Hematopoietic multipotent progenitor cell (in vitro differentiated cells): ENCODE results near the gene CDPF1. TPM values are rescaled to one million over a fixed set of nuclear protein-coding genes. Genes with fewer than 3 reads are reported as not detected.
"Not testable (repeated sequence)": the region's sequence is repeated elsewhere in the genome, so short reads cannot be mapped to it uniquely, and the experiment has no call there.

Experiments
- DNase-seq, 3 donors: peaks; one replicate each; pipeline ENCODE4 v3.0.0-alpha.2; 2011 to 2015; ENCODE audit warnings: low read depth in 2 of 3, low spot score in 2 of 3
- total RNA-seq: library from RNA; depleted of rRNA; stranded (reverse); fragments of >200 nt; gene quantifications from one replicate; pipeline ENCODE4 v1.2.3, GENCODE V29; 2012

Gene CDPF1
- total RNA-seq, 1 donor = 18.9 TPM

GRCh38 chr22:46286006-46286405 lies 35.9 kb upstream of the CDPF1 start:
- no peak for DNase-seq

- no peak for DNase-seq
These were observed 32.0 kb upstream of the CDPF1 start for GRCh38 chr22:46281866-46282678.

DNA sequence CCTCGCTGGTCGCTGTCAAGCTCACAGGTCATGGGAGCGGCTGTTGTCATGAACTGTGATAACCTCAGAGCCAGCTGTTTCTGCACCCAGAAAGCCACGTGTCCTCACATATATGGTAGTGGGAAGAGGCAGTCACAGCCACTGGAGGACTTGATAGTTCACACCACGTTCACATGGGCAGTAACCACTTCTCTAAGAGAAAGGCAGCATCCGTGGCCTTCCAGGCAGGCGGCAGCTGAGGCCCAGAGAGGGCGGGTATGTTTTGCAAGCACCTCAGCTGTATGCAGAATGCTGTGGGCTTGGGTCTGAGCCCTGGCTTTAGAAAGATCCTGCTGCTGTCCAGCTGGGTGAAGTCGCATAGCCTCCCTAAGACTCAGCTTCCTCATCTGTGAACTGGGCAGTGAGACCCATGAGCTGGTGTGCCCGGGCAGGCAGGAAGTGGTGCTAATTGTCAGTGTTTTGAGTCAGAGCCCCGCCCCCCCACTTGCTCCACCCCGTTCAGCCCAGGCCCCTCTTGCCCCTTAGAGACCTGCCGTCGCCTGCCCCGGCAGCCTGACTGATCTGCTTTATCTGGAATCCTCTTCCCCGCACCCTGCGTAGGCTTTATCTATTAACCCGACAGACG lies 31.0 kb upstream of the CDPF1 start:
- no peak for DNase-seq

DNA sequence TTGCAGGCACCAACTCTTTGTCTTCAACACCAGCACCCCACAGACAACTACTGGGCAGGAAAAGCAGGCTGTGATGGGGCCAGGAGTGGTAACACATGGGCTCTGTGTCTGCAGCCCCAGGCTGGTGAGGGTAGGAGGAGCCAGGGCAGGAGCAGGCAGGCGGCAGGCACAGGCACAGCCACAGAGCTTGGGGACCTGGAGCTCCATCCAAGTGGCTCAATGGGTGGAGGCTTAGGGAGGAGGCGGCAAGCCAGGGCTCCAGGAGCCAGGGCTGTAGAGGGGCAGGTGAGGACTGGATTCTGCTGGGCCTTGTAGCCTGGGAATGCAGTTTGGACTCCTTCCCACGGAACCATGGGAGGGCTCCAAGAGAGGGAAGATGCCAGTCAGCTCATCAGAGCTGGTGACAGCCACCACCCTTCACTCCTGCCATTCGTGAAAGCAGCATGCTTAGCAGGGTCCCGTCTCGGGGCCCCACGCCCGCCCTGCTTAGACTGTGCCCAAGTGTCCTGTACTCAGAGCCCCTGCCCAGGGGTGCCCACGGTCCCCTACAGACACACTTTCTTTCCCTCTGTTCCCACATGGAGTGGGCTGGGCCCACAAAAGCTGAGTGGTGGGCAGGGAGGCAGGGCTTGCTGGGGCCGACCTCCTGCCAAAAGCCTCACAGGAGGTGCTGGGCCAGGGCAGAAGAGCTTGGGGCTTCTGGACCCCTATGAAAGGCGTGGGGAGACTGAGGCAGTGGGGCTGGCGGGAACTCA lies 30.1 kb upstream of the CDPF1 start:
- DNase-seq = no peak

DNA sequence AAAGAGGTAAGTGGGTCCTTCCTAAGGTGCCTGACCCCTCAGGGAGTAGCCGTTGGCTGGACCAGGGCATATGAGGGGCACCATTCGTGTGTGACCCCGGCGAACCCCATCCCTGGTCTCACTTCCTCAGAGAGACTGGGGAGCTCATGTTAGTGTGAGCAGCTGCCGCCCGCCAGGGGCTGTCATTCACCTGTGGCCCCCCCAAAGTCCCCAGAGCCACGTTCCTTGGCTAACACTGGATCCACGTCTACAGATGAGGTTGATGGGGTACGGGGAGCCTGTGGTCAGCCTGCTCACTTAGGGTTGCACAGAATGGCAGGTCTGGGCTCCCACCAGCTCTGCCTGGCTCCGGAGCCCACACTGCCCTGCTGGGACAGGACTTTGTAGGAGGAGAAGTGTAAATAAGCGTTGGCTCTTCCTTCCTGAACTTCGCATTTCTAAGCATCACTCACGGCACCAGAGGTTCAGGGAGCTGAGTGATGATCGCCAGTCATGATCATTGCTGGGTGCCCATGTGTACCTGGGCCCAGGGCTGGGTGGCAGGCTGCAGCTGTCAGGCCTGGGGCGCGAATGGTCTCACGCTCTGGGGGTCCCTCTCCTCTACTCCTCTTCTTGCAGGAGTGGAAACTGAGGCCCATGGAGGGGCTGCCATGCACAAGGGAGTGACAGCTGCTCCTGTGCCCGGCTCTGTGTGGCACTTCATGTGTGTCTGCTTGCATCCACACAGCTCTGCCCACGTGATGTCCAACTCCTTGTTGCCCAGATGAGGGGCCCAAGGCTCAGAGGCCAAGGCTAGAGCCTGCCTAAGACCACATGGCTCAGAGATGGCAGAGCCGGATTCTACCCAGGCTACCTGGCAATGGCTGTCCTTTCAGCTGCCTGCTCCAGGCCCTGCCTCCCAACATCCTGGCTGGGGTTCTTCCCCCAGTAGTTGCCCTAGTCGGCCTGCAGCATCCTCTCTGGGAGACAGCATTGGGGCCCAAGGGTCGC lies 28.9 kb upstream of the CDPF1 start:
- DNase-seq = no peak

- no peak for DNase-seq
These were observed 26.5 kb upstream of the CDPF1 start for GRCh38 chr22:46276563-46276962.

- no peak for DNase-seq
These were observed 25.5 kb upstream of the CDPF1 start for GRCh38 chr22:46275455-46276122.

DNA sequence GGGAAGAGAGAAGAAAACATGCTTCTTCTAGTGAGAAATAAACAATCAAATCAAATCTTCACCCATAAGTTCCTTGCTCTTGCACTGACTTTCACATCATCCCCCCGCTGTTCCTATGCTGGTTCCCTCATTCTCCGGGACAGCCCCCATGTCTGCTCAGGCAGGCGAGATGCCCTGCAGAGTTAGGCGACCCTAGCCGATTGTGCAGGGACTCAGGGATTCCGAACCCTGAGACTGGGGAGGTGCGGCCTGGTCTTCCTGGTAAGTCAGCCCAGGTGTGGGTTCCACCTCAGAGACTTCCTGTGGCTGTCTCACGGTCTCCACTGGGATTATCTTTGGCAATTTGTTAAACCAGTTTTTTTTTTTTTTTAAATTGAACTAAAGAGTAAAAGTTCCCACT lies 24.3 kb upstream of the CDPF1 start:
- no peak for DNase-seq

DNA sequence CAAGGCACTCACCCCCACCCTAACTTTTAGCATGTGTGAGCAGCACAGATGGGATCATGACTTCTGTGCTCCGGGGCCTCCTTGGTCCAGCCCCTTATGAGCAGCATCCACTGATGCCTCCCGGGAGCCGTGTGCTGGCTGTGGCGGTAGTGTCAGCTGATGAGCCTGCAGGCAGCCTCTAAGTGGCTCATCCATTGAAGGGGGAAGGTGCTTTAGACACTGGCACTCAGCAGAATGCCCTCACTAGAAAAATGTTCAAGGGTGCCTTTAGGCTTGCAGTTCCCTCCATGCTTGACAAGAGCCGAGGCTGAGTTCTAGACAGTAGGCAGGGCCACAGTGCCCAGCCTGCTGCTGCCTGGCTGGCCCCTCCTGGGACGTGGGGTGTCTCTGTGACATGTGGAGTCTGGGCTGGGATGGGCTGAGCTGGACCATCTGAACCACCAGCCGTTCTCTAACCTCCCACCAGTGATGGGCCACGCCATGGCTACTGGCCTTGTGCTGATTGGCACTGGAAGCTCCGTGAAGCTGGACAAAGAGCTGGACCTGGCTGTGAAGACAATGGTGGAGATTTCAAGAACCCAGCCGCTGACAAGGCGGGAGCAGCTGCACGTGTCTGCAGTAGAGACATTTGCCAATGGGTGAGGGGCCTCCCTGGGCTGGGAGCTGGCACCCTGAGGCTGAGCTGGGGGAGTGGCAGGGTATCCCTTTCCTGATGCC lies 23.5 kb upstream of the CDPF1 start:
- DNase-seq = no peak

GRCh38 chr22:46272762-46273431 lies 22.8 kb upstream of the CDPF1 start:
- DNase-seq = no peak

- no peak for DNase-seq
These were observed 22.1 kb upstream of the CDPF1 start for GRCh38 chr22:46272196-46272595.

DNA sequence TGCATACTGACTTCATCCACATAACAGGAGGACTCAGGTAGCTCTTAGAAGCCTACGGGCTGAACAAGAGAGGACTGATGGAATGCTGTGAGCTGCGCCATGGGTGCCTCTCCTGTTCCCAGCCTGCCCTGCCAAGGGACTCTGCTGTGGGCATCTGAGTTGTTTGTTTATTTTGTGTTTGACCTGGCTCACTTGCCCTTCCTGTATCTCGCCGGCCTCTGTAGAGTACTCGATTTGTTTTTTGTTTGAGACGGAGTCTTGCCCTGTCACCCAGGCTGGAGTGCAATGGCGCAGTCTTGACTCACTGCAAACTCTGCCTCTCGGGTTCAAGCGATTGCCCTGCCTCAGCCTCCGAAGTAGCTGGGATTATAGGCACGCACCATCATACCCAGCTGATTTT lies 19.5 kb upstream of the CDPF1 start:
- no peak for DNase-seq

GRCh38 chr22:46267431-46268279 lies 17.6 kb upstream of the CDPF1 start, which contains the start of gene TTC38:
TTC38 (plus strand) TSS chr22:46268008; CDS start chr22:46268040, 32 bp downstream.
- DNase-seq = peak; percentile 19 to 50 (median 45)

GRCh38 chr22:46265627-46266026 lies 15.5 kb upstream of the CDPF1 start:
- DNase-seq = not testable (repeated sequence)

DNA sequence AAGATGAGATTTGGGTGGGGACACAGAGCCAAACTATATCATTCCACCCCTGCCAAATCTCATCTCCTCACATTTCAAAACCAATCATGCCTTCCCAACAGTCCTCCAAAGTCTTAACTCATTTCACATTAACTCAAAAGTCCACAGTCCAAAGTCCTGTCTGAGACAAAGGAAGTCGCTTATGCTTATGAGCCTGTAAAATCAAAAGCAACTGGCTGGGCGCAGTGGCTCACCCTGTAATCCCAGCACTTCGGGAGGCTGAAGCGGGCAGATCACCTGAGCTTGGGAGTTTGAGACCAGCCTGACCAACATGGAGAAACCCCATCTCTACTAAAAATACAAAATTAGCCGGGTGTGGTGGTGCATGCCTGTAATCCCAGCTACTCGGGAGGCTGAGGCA lies 14.4 kb upstream of the CDPF1 start:
- DNase-seq = not testable (repeated sequence)

- no peak for DNase-seq
These were observed 13.1 kb upstream of the CDPF1 start, which contains the start of gene PKDREJ for GRCh38 chr22:46263216-46263590. PKDREJ (minus strand) TSS chr22:46263343; CDS start chr22:46263322, 21 bp downstream.

DNA sequence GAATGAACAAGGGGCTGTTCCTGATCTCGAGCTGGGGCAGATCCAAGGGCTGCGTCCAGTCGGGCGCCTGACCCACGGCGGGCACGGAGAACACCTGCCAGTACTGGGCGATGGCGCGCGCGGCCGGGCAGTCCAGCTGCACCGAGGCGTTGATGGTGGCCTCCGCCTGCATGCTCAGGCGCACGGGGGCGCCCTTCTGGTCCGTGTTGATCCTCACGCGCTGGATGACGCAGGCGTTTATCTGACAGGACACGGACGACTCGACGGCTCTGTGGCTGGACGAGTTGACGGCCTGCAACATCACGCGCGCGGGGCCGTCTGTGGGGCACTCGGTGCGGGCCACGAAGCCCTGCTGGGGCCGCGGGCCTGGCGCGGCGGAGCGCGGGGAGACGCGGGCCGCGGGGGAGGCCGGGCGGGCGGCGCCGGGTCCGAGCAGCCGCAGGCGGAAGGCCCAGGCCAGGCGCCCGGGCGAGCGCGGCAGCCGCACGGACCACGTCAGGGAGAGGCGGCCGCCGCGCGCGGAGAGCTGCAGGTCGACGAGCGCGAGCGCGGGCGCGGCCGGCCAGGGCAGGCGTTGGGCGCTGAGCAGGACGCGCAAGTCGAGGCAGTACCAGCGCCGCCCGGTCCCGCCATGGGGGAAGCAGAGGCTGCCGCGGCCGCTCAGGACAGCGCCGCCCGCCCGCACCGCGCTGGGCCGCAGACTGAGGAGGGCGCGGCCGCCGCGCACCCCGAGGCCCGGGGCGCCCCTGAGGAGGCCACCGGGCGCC lies 12.5 kb upstream of the CDPF1 start:
- peak in 2 of 3 donors; percentile 75 to 79 for DNase-seq
